T-helper 1 cell treated with Interleukin-12 subunit alpha and Interleukin-12 subunit beta and Interleukin-4 antibody, amounts not matched to agents 30 ng/mL and 1 ng/mL, for 36 hours (primary cell): ENCODE results near the gene GTF3C5. TPM values are rescaled to one million over a fixed set of nuclear protein-coding genes. Genes with fewer than 3 reads are reported as not detected.

Experiments
- intact Hi-C: fragments of 100-400 bp; cut with micrococcal nuclease; formaldehyde crosslinking; loops from one replicate; pipeline ENCODE4 v1.15.1; 2024
- total RNA-seq: library from RNA; stranded (reverse); gene quantifications from 2 replicates; pipeline ENCODE4 v1.2.3, GENCODE V29; 2022

Gene GTF3C5
- total RNA-seq, 1 donor from 2014 or later, result 70.8 TPM

GRCh38 chr9:133105461-133105770, 74.6 kb downstream of the GTF3C5 start:
- intact Hi-C loops, result no loop called here

- intact Hi-C loops, result no loop called here
These were observed 75.9 kb downstream of the GTF3C5 start for GRCh38 chr9:133106511-133107244.

- intact Hi-C loops, result no loop called here
These were observed 76.5 kb downstream of the GTF3C5 start for GRCh38 chr9:133107245-133107722.

Other genes with a start within 250 kb of the GTF3C5 start
- 0.17 TPM in 1 of 2 replicates, not detected in the other for gene AK8, start 152.7 kb upstream of the GTF3C5 start, total RNA-seq
- gene SPACA9, start 152.1 kb upstream of the GTF3C5 start, total RNA-seq, result 1.1 and 1.5 TPM in 2 replicates
- 41.0 and 43.3 TPM in 2 replicates for gene TSC1, start 86.4 kb upstream of the GTF3C5 start, total RNA-seq
- not detected in 2 replicates for gene GFI1B, start 52.3 kb upstream of the GTF3C5 start, total RNA-seq
- gene CEL, start 31.0 kb downstream of the GTF3C5 start, total RNA-seq, result 1.5 and 1.8 TPM in 2 replicates
- gene RALGDS, start 90.2 kb downstream of the GTF3C5 start, total RNA-seq, result 128 and 143 TPM in 2 replicates
- 14.3 and 15.4 TPM in 2 replicates for gene GBGT1, start 132.9 kb downstream of the GTF3C5 start, total RNA-seq
- gene OBP2B, start 178.3 kb downstream of the GTF3C5 start, total RNA-seq, result not detected in 2 replicates
- 2.1 and 2.5 TPM in 2 replicates for gene ABO, start 244.2 kb downstream of the GTF3C5 start, total RNA-seq